ENCODE results near the gene MAGEF1. TPM values are rescaled to one million over a fixed set of nuclear protein-coding genes. Genes with fewer than 3 reads are reported as not detected.

MAGEF1 gene
- total and polyA plus RNA-seq, 9 of the 15 experiments (the other 6 are each of a cell fraction or from before 2014, with no cell fraction given) = 1.5 to 39.1 (median 19.8) TPM

GRCh38 chr3:184759666-184760200 lies 47.9 kb upstream of the MAGEF1 start:
- intact Hi-C loops (cut with micrococcal nuclease) (no loop called here), in situ Hi-C loops (cut with MboI) (no loop called here)
- Histone ChIP-seq H3K9me3 (replicated peaks; ENCODE audit: control insufficient read depth, insufficient read depth, low read depth, low read length) (no peaks in the 10 kb centered on the region), H3K27ac (ENCODE audit: extremely low read depth, low read depth, low read length) (no peak overlapping the region), H2AFZ (ENCODE audit: low read depth, low read length) (no peak overlapping the region), H3K9ac (ENCODE audit: insufficient read depth in 1 of 2, low read depth in 2 of 2, low read length in 2 of 2) (no peak overlapping the region), H3K9me1 (ENCODE audit: control insufficient read depth, insufficient read depth, low read length) (peaks cover 3% of the 10 kb centered on the region), H4K20me1 (replicated peaks; ENCODE audit: control insufficient read depth, insufficient read depth, low read length) (no peaks in the 10 kb centered on the region), H3K27me3 (ENCODE audit: control insufficient read depth in 2 of 2, insufficient read depth in 2 of 2, low read length in 2 of 2) (peaks cover 0 to 8% of the 10 kb centered on the region in 2 experiments; a peak in 2 of 5 replicates), H3K4me2 (ENCODE audit: insufficient read depth, low read length) (no peak overlapping the region), H3K36me3 (ENCODE audit: control insufficient read depth, insufficient read depth, low read length) (no peaks in the 10 kb centered on the region), H3K79me2 (ENCODE audit: control insufficient read depth, insufficient read depth, low read length) (no peaks in the 10 kb centered on the region), H3K4me1 (replicated peaks in 1 of 2; ENCODE audit: control insufficient read depth in 2 of 2, insufficient read depth in 2 of 2, low read length in 2 of 2) (peaks cover 0 to 4% of the 10 kb centered on the region in 2 experiments; a peak in 2 of 5 replicates), H3K4me3 (no peak overlapping the region)
- ChIA-PET CTCF (ENCODE audit: low intra/inter-chr PET ratio) (no interaction called here), POLR2A (interaction anchor here (1.4 kb wide), 1 partner anchor 19 kb away, joined by 3 read pairs; no protein-coding TSS in a partner anchor)
- no TSS peak for BruUV-seq (replicated peaks)
- FAIRE-seq = no peak
- WGBS (ENCODE audit: insufficient coverage, low coverage, missing lambda C conversion rate) = 9% methylated on average over 14 of the region's 14 CpGs
- no peak for TF ChIP-seq KAT8 (IDR thresholded peaks at IDR 0.05; ENCODE audit: low read depth)
- TF ChIP-seq, protein P1, sequence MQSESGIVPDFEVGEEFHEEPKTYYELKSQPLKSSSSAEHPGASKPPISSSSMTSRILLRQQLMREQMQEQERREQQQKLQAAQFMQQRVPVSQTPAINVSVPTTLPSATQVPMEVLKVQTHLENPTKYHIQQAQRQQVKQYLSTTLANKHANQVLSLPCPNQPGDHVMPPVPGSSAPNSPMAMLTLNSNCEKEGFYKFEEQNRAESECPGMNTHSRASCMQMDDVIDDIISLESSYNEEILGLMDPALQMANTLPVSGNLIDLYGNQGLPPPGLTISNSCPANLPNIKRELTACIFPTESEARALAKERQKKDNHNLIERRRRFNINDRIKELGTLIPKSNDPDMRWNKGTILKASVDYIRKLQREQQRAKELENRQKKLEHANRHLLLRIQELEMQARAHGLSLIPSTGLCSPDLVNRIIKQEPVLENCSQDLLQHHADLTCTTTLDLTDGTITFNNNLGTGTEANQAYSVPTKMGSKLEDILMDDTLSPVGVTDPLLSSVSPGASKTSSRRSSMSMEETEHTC (IDR thresholded peaks at IDR 0.05) = no peak
- TF ChIP-seq, protein P2, sequence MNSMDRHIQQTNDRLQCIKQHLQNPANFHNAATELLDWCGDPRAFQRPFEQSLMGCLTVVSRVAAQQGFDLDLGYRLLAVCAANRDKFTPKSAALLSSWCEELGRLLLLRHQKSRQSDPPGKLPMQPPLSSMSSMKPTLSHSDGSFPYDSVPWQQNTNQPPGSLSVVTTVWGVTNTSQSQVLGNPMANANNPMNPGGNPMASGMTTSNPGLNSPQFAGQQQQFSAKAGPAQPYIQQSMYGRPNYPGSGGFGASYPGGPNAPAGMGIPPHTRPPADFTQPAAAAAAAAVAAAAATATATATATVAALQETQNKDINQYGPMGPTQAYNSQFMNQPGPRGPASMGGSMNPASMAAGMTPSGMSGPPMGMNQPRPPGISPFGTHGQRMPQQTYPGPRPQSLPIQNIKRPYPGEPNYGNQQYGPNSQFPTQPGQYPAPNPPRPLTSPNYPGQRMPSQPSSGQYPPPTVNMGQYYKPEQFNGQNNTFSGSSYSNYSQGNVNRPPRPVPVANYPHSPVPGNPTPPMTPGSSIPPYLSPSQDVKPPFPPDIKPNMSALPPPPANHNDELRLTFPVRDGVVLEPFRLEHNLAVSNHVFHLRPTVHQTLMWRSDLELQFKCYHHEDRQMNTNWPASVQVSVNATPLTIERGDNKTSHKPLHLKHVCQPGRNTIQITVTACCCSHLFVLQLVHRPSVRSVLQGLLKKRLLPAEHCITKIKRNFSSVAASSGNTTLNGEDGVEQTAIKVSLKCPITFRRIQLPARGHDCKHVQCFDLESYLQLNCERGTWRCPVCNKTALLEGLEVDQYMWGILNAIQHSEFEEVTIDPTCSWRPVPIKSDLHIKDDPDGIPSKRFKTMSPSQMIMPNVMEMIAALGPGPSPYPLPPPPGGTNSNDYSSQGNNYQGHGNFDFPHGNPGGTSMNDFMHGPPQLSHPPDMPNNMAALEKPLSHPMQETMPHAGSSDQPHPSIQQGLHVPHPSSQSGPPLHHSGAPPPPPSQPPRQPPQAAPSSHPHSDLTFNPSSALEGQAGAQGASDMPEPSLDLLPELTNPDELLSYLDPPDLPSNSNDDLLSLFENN (IDR thresholded peaks at IDR 0.05; ENCODE audit: low read depth in 2 of 2, low read length in 2 of 2) = no peak
- DNase-seq (ENCODE audit: extremely low read depth in 1 of 4, low spot score in 3 of 4) = no peak
- ATAC-seq = no peak
